Activated CD8-positive, alpha-beta memory T cell treated with anti-CD3 and anti-CD28 coated beads for 1 hour (primary cell): ENCODE data around the gene NR2F1-AS1.

Experiments used
- DNase-seq, 2 donors: peaks; one replicate each; pipeline ENCODE4 v3.0.0-alpha.2; 2020; ENCODE audit warnings: low read depth in 1 of 2; ENCODE audit errors: extremely low read depth in 1 of 2

The NR2F1-AS1 gene

DNA sequence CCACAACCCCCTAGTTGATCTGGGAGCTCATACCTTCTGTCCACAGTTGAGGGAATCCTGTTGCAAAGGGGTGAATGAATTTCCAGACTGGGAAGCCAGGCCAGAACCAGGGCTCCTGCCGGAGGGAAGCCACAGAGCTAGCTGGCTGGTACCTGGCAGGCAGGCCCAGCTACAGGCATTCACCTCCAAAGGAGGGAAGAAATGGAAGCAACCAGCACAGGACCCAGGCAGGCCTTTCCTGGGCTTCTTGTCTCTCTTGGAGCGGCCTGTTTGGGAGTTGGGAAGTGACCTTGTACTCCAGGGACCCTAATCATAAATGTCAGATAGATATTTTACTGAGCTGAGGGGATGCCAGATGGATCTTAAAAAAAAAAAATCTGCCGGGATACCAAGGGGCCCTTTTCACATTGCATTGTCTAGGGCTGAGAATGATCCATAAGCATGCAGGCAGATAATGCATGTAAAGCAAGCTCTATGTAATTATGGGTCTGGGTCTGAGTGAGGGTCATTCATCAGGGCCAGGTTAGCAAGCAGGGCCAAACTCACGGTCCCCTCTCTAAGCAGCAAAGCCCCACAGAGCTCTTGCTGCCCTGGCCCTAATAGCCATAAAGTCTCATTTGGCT is 10.4 kb upstream of the NR2F1-AS1 start:
- DNase-seq: no peak

DNA sequence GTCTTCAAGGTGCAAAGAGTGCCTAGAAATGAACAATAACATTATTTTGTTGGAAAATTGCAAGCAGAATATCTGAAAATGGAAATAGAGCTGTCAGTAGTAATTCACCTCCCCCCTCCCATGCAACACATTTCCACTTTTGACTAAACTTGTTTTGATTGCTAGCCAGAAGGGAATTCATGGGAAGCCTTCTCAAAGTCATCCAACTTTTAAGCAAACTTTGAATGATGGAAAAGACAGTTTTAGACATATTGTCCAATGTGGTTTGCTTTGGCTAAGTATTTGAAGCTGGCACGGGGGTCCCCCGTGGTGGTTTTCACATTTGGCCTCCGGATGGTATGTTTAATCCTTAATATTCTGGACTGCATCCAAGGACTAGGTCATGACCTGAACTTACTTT is 9.5 kb upstream of the NR2F1-AS1 start:
- no peak for DNase-seq

DNA sequence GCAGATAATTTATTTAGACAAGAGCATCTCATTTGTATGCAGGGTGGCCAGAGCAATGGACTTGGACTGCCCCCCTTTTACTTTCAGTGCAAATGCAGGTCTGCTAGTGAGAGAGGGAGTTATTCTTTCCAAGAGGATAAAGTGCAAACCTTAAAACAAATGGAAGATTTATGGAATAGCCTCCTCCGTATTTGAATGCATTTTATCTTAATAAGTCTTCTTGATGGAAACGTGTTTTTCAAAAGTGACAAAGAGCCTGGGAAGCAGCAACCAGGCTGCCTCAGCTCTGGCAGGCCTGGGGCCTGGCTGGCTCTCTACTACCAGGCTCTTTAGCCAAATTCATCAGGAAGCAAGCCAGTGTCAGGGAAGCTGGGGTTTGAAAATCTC is 8.8 kb upstream of the NR2F1-AS1 start:
- no peak for DNase-seq

DNA sequence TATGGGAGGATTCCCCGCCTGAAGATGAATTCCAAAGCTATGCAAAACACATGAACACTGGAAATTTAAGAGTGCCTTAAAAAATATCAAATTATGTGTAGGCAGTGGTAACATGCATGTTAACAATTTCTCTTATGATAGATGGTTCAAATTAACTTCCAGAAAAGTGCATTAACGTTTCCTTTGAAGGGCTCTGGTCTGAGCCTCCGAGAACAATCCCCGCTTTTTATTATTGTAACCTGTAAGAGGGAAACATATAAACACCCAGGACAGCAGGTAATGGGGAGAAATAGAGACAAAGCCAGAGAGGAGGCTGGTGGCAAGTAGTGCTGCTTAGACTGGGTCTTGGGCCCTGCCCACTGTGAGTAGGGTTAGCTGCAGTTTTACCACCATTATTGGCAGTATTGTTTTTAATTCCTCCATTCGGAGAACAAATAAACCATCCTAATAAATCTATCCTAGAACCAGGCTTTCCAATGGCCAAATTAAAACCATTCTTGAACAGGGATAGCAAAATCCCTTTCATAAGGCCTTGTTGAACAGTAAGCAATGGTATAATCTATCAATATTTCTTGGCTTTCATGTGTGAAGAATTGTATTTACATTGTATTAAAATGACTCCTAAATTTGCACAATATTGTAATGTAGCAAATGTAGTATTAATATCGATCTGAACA is 8.3 kb upstream of the NR2F1-AS1 start:
- no peak for DNase-seq

DNA sequence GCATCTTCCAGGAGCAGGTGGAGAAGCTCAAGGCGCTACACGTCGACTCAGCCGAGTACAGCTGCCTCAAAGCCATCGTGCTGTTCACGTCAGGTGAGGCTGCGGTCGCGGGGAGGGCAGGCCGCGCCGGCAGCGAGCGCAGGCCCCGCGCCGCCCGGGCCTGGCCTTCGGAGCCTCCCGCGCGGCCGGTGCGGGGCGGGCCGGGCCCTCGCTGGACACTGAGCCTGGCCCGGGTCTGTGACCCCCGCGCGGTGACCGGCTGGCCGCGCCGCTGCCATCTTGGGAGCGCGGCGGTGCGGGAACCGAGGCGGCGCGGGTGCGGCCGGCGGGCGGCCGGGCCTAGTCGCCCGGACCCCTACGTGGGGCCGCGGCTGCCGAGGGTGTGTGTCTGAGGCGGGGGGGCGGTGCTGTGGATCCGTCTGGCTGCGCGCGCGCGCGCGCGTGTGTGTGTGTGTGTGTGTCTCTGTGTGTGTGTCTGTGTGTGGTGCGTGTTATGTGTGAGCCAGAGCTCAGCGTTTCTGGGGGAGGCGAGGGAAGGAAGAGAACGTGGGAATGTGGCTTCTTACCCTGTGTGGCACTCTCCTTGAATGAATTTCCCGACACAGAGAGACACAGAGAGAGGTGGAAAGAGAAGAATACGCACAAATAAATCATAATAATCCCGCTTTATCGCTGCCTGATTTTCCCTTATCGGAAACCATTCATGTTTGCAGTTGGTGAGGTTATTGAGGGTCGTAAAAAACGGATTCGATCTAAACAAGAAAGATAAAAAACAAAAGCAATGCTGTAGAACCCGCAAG is 7.5 kb upstream of the NR2F1-AS1 start:
- no peak for DNase-seq

DNA sequence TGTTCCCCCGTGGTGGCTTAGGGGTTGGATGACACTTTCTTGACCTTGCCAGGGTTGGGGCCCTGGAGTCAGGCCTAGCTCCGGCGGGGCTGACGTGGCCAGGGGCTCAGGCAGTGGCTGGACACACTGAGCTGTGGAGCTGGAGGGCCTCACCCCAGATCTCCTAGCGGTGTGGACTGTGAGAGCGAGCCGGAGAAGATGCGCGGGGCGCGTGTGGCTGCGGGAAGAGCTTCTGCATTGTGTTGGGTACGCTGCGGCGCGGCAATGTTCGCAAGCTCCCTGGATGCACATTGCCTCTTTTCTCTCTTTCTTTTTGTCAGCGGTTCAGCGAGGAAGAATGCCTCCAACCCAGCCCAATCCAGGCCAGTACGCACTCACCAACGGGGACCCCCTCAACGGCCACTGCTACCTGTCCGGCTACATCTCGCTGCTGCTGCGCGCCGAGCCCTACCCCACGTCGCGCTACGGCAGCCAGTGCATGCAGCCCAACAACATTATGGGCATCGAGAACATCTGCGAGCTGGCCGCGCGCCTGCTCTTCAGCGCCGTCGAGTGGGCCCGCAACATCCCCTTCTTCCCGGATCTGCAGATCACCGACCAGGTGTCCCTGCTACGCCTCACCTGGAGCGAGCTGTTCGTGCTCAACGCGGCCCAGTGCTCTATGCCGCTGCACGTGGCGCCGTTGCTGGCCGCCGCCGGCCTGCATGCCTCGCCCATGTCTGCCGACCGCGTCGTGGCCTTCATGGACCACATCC is 6.8 kb upstream of the NR2F1-AS1 start:
- DNase-seq: no peak

DNA sequence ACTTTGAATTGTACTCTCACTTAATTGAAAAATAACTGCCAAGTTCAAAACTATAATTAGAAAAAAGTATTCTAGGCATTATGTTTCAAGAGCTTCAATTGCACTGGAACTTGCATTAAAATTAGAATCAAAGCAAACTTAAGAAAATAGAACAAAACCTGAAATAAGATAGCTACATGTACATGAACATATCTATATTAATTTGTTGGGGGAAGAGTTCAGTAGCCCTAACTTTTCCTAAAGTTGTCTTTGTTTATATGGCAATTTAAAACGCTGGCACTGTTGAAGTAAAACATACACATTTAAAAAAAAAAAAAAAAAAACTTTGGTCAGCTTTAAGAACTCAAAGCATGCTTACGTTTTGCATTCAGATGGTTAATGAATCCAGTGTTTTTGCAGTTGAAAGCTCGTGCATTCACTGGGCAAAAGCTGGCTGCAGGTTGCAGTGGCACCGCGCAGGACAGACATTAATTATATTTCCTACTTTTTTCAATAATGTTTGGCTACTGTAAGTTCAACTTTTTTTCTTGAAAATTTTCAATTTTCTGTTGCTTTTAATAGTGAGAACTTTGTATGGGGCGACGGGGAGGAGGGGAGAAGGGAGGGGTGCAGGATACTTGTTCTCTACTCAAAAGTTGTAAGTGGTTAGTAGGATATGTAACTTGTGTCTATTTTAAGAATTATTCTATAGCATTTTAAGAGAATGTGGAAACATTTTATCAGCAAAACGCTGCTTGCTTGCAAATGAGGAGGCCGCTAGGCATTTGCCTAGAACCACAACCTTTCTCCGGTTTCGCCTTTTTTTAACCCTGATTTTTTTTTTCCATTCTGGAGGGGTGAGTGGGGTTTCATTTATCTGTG is 5.9 kb upstream of the NR2F1-AS1 start:
- no peak for DNase-seq

DNA sequence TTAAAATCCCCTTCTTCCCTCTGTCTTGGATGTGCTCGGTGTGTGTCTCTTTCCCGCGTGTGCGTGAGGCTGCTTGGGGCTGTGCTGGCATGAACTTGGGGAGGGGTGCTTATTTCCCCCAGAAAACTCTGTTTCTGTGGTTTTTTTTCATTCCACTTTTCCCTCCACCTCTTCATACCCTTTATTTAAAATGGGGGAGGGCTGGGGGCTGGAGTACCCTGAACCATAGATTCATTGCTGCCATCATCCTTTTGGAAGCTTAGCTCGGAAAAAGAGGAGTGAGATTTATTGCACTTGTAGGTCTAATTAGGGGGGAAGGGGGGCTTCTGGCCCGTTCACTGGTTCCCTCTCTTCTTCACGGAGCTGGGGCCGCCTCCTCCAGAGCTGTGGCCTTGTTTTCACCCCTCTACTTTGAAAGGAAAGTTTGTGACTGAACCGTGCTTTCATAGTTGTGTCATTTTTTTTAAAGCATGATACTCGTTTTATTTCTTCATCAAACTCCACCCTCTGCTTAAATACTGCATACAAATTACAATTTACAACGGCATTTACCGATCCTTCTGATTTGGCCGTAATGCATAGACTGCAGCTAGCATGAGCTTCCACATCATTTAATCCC is 4.9 kb upstream of the NR2F1-AS1 start:
- DNase-seq: no peak

DNA sequence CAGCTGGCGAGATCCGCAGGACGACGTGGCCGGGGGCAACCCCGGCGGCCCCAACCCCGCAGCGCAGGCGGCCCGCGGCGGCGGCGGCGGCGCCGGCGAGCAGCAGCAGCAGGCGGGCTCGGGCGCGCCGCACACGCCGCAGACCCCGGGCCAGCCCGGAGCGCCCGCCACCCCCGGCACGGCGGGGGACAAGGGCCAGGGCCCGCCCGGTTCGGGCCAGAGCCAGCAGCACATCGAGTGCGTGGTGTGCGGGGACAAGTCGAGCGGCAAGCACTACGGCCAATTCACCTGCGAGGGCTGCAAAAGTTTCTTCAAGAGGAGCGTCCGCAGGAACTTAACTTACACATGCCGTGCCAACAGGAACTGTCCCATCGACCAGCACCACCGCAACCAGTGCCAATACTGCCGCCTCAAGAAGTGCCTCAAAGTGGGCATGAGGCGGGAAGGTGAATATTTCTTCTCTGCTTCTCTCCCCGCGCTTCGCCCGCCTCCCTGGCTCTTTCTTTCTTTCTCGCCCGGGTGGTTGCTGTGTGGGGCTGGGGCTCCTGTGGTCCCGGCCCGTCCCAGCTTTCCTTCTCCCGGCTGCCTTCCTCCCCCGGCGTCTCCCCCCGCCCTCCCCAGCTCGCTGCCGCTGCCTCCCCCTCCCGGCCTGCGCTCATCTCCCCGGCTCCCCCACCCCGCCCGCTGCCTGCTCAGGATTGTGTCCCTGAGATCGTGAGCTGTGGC is 4.2 kb upstream of the NR2F1-AS1 start:
- DNase-seq: no peak

DNA sequence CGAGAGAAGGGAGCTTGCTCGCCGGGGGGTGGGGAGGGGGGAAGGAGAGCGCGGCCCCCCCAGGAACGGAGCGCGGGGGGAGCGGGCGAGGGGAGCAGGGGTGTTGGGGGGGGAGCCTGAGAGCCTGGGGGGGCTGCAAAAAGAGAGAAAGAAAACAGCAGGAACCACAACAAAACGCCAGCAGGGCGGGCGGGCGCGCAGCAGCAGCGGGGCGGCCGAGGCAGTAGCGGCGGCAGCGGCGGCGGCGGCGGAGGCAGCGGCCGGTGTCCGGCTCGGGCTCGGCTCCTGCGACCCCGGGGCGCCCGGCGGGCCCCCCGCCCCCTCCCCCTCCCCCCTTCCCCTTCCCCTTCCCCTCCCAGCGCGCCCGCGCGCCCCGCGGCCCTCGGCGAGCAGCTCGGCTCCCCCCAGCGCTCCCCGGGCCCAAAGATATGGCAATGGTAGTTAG is 3.6 kb upstream of the NR2F1-AS1 start:
- DNase-seq: no peak

DNA sequence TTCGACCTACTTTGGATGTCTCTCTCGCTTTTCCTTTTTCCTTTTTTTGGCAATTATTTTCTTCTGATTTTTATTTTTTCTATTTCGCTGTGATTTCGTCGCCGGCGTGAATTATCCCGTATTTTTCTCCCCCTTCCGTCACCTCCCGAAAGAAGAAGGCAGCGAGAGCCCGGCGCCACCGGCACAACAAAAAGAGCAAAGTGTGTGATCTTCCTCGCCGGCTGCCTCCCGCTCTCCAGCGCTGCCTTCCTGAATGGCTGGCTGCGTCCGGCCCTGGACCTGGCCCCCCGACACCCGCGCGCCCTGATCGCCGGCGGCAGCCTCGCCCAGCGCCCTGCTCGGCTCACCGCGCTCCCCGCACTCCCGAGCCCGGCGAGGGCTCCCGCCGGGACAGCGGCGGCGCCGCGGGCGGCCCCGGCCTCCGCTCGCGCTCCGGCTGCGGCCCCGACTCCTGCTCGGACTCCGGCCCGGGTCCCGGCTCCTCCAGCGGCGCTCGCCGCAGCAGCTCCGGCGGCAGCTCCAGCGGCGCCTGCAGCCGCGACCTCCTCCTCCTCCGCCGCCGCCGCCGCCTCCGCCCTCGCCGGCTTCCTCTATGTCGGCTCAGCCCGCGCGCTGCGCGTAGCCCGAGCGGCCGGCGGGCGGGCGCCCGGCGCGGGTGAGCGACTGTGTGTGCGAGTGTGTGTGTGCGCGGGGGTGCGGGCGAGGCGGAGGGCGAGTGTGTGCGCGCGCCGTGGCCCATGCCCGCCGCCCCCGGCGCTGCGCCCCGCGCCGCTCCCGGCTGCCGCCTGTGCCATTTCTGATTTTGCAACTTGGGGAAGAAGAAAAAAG is 3.0 kb upstream of the NR2F1-AS1 start:
- DNase-seq: no peak

DNA sequence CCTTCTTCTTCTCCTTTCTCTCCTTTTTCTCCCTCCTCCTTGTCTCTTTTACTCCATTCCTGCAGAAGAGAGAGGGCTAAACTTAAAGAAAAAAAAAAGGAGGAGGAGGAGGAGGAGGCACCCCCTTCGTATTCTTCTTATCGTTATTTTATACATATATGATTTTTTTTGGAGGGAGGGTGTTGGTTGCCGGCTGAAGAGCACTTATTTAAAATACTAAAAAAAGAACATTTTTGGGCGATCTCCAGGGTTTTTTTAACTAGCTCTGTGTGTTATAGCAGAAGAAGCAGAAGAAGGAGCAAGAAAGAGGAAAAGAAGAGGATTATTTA is 2.4 kb upstream of the NR2F1-AS1 start:
- no peak for DNase-seq

DNA sequence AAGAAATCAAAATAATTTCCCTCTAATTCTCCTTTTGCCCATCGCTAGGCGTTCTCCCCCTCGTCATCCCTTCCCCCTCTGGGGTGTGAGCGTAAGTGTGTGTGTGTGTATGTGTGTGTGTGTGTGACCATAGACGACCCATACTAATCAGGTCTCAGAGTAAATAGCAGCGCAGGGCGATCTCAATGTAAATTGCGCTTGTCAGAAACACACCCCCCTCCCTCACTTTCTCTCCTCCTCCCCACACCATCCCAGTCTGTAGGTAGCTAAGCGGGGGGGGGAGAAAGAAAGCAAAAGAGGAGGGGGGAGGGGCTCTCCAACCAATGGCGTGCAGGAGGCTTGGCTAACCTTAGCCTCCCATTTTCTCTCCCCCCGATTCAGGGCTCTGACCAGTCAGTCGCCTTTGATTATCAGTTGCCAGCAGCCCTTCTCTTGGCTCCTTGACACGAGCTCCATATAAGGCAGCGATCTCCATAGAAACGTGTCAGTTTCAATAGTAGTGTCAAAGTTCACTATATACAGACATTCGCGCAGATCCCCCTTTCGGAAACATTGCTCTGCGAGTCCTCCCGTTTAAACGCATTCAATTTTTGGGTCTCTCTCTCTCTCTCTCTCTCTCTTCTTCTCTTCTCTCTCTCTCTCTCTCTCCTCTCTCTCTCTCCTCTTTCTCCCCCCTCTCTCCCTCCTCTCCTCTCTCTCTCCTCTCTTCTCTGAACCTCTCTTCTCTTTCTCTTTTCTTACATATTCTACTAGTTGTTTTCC is 1.8 kb upstream of the NR2F1-AS1 start, which contains the start of gene NR2F1:
TSS of gene NR2F1 (plus strand) at position 546 of the 762 bp plus-strand sequence. CDS start 1,802 bp downstream, outside the sequence.
- no peak for DNase-seq

DNA sequence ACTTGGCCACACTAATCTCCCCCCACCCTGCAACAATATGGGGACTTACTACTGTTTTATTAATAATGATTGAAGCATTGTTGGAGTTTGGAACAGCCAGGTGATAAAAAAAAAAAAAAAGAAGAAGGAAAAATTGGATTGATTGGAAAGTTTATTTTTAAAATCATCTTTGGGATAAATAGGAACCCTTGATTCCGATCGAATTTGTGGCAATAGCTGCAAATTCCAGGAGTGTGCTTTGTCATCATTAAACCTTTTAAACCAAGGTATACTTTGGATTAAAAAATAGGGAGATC is 1.1 kb upstream of the NR2F1-AS1 start:
- DNase-seq: no peak

DNA sequence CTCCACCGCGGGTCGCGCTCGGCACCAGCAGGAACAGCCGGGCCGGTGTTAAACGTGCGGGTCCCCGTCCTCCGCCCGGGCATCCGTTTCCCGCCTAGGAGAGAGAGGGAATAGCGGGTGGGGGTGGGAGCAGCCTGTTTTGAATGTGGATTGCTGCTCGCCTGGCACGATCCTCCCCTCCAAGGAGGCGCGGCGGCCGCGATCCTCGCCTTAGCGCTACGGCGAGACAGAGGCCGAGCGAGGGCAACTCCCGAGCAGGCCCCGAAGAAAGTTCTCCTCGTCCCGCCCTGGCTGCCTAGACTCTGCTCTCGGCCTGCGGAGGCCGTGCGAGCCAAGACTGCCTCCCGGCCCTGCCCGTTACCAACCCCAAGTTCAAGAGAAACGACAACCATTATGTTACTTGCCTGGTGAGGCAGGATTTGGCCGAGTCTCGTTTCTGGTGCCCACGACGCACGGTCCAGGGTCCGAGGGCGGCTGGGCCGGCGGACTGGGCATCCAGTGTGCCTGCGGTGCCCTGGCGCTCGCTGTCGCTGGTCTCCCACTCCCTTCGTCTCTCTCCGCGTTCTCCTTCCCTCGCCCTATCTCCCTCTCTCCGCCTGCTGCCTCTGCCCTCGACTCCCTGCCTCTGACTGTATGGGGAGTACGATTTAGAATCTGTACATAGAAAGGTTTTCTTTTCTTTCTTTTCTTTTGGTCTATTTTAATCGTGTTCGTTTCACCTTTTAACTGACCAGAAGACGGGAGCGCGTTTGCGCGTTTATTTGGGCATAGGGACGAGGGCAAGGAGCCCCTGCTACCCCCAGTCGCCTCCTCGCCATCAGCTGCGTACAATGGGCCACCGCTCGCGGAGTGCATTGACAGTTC is 724 bp downstream of the NR2F1-AS1 start:
- DNase-seq: no peak

DNA sequence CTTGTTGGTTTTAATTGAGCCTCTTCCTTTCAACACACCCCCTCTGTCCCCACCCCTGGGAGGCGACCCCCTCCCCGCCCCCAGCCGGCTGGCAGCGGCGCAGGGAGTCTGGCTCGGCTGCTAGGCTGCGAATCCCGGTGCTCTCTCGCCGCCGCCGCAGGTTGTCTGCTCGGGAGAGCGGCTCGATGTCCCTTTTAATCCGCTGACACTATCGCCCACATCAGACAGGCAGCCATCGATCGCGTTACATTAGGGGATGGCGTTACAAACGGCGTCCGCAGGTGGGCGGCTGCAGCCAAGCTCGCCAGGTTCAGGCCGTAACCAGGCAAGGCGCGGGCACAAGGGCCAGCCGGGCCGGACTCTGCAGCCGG is 1.3 kb downstream of the NR2F1-AS1 start:
- DNase-seq: no peak
